HepG2 (cell line): Measurements from ENCODE around the gene CADM1.
"Not testable (repeated sequence)": the region's sequence is repeated elsewhere in the genome, so short reads cannot be mapped to it uniquely, and the experiment has no call there.

ENCODE experiments used
- ATF5 ChIP-seq: sonication (generic); formaldehyde crosslinking; IDR thresholded peaks from 2 replicates; pipeline ENCODE4 v1.4.0; 2020; ENCODE audit warnings: mild to moderate bottlenecking, low read depth, missing genetic modification reagents
- POLR2AphosphoS5 ChIP-seq: IDR thresholded peaks from 2 replicates; pipeline ENCODE4 v1.6.1; 2012; ENCODE audit warnings: low read depth, low read length
- TAF1 ChIP-seq: sonication (generic); formaldehyde crosslinking; IDR thresholded peaks from 2 replicates; pipeline ENCODE4 v1.4.0; 2020; ENCODE audit warnings: missing genetic modification reagents

DNA sequence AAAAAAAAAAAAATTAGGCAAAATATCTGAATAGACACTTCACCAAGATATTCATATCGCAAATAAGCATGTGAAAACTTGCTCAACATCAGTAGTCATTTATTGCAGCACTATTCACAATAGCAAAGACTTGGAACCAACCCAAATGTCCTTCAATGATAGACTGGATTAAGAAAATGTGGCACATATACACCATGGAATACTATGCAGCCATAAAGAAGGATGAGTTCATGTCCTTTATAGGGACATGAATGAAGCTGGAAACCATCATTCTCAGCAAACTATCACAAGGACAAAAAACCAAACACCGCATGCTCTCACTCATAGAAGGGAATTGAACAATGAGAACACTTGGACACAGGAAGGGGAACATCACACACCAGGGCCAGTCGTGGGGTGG lies 29.9 kb downstream of the CADM1 start:
- not testable (repeated sequence) for TF ChIP-seq POLR2AphosphoS5; ATF5 (CRISPR knock-in tag); TAF1
